ENCODE data around the gene TIE1. TPM values are rescaled to one million over a fixed set of nuclear protein-coding genes. Genes with fewer than 3 reads are reported as not detected.

TIE1 gene
- total RNA-seq, 3 donors from 2014 or later (not counting 1 experiment from before 2014, with no cell fraction given) = 4.5 to 10.7 (median 6.7) TPM

DNA sequence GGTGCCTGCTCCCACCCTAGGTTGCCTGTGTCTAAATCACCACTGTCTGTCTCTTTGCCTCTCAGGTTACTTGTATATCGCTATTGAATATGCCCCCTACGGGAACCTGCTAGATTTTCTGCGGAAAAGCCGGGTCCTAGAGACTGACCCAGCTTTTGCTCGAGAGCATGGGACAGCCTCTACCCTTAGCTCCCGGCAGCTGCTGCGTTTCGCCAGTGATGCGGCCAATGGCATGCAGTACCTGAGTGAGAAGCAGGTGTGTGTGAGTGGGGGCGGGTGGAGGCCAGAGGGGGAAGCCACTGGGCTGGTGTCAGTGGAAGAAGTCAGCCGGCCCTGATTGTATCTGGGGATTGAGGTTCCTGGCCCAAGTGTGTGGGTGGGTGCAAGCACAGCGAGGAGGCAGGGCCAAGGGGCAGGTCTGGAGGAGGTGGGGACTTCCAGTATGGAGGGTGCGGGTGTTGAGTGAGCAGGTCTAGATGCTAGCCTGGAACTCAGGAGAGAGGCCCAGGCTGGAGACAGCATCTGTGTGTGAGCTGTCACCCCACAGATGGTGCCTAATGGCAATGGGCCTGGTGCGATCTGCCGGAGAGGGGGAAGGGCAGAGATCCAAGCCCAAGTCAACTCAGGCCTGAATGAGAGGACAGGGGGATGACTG lies 17.2 kb downstream of the TIE1 start:
- no peak overlapping the region for H3K27ac ChIP-seq (ENCODE audit: low read length)
- intact Hi-C loops (cut with micrococcal nuclease) = no loop called here
- 90% methylated on average over 15 of the region's 15 CpGs for WGBS (ENCODE audit: insufficient coverage)
- Mint-ChIP-seq H3K4me3 (no peak overlapping the region), H3K27ac (no peak overlapping the region), H3K27me3 (ENCODE audit: low read depth in 2 of 2) (no peaks in the 10 kb centered on the region), H3K36me3 (no peaks in the 10 kb centered on the region), H3K9me3 (no peaks in the 10 kb centered on the region), H3K4me1 (peaks cover 0 to 12% of the 10 kb centered on the region in 2 donors)
- H3K9me3 ChIP-seq (ENCODE audit: control insufficient read depth, insufficient read depth, low read length) = no peaks in the 10 kb centered on the region
- H3K27me3 ChIP-seq (ENCODE audit: control insufficient read depth, insufficient read depth, low read length) = no peaks in the 10 kb centered on the region
- DNase-seq (no peak), ATAC-seq (no peak)
- TF ChIP-seq, protein P1, sequence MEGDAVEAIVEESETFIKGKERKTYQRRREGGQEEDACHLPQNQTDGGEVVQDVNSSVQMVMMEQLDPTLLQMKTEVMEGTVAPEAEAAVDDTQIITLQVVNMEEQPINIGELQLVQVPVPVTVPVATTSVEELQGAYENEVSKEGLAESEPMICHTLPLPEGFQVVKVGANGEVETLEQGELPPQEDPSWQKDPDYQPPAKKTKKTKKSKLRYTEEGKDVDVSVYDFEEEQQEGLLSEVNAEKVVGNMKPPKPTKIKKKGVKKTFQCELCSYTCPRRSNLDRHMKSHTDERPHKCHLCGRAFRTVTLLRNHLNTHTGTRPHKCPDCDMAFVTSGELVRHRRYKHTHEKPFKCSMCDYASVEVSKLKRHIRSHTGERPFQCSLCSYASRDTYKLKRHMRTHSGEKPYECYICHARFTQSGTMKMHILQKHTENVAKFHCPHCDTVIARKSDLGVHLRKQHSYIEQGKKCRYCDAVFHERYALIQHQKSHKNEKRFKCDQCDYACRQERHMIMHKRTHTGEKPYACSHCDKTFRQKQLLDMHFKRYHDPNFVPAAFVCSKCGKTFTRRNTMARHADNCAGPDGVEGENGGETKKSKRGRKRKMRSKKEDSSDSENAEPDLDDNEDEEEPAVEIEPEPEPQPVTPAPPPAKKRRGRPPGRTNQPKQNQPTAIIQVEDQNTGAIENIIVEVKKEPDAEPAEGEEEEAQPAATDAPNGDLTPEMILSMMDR (IDR thresholded peaks at IDR 0.05) = no peak
- H3K36me3 ChIP-seq (ENCODE audit: control insufficient read depth, insufficient read depth, low read length) = no peaks in the 10 kb centered on the region
- H3K4me3 ChIP-seq (ENCODE audit: low read length) = no peak overlapping the region
- H3K4me1 ChIP-seq (ENCODE audit: control insufficient read depth, insufficient read depth, low read length) = no peaks in the 10 kb centered on the region

DNA sequence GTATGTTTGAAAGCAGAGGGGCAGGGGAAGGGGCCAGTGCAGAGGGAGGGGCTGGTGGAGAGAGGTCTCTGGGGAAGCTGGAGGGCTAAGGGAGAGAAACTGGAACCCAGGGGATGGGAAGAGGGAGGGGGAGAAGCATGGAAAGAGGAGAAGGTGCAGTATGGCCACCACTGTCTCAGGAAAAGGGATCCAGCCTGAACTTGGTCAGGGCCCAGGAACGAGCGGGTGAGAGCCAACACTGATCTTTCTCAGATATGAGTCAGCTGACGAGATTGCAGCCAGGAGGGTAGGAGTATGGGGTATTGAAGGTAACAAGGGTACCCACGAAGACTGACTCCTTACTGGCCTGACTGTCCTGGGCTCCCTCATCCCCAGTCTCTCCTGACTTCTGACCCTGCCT lies 18.0 kb downstream of the TIE1 start:
- ATAC-seq = no peak
- Histone ChIP-seq H3K4me1 (ENCODE audit: control insufficient read depth, insufficient read depth, low read length) (no peaks in the 10 kb centered on the region), H3K27me3 (ENCODE audit: control insufficient read depth, insufficient read depth, low read length) (no peaks in the 10 kb centered on the region), H3K27ac (ENCODE audit: low read length) (no peak overlapping the region), H3K9me3 (ENCODE audit: control insufficient read depth, insufficient read depth, low read length) (no peaks in the 10 kb centered on the region), H3K4me3 (ENCODE audit: low read length) (no peak overlapping the region), H3K36me3 (ENCODE audit: control insufficient read depth, insufficient read depth, low read length) (no peaks in the 10 kb centered on the region)
- Mint-ChIP-seq H3K36me3 (no peaks in the 10 kb centered on the region), H3K4me3 (no peak overlapping the region), H3K27ac (no peak overlapping the region), H3K4me1 (peaks cover 0 to 12% of the 10 kb centered on the region in 2 donors), H3K9me3 (no peaks in the 10 kb centered on the region), H3K27me3 (ENCODE audit: low read depth in 2 of 2) (no peaks in the 10 kb centered on the region)
- intact Hi-C loops (cut with micrococcal nuclease) = no loop called here
- WGBS (ENCODE audit: insufficient coverage) = 83% methylated on average over 3 of the region's 4 CpGs
- no peak for DNase-seq
- TF ChIP-seq, protein P1 (IDR thresholded peaks at IDR 0.05) = no peak

DNA sequence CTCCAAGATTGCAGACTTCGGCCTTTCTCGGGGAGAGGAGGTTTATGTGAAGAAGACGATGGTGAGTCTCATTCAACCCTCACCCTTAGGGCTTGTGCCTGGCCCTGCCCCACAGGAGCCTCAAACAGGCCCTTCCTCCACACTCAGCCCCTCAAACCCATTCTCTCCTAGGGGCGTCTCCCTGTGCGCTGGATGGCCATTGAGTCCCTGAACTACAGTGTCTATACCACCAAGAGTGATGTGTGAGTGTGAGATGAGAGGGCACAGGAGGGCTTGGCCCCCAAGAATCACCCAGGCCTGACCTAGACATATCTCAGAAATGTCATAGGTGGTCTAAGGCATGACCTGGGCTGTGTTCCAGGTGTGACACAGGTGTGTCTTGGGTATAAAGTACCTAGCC lies 18.5 kb downstream of the TIE1 start:
- Mint-ChIP-seq H3K36me3 (no peaks in the 10 kb centered on the region), H3K9me3 (no peaks in the 10 kb centered on the region), H3K27ac (no peak overlapping the region), H3K4me1 (peaks cover 3 to 15% of the 10 kb centered on the region in 2 donors), H3K4me3 (no peak overlapping the region), H3K27me3 (ENCODE audit: low read depth in 2 of 2) (no peaks in the 10 kb centered on the region)
- DNase-seq = no peak
- Histone ChIP-seq H3K27ac (ENCODE audit: low read length) (no peak overlapping the region), H3K27me3 (ENCODE audit: control insufficient read depth, insufficient read depth, low read length) (no peaks in the 10 kb centered on the region), H3K36me3 (ENCODE audit: control insufficient read depth, insufficient read depth, low read length) (no peaks in the 10 kb centered on the region), H3K9me3 (ENCODE audit: control insufficient read depth, insufficient read depth, low read length) (no peaks in the 10 kb centered on the region), H3K4me1 (ENCODE audit: control insufficient read depth, insufficient read depth, low read length) (no peaks in the 10 kb centered on the region), H3K4me3 (ENCODE audit: low read length) (no peak overlapping the region)
- ATAC-seq = no peak
- no CpG with 5 or more reads among the region's 5 CpGs for WGBS (ENCODE audit: insufficient coverage)
- TF ChIP-seq, protein P1 (IDR thresholded peaks at IDR 0.05) = no peak
- intact Hi-C loops (cut with micrococcal nuclease) = no loop called here

DNA sequence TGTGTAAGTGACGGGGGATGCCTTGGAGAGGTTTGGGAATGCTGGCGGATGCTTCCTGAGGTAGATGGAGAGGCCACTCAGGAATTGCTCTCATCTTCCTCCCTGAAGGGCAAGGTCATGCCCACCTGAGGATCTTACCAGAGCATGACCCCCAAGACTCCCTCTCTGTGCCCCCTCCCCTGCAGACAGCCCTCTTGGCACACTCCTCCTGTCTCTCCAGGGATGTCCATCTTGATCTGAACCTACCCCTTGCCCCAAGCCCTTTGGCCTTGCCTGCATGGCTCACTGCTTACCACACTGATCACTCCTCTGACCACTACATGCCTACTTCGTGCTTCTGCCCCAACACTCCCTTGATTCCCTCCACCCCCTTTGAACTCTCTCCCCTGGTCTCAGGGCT lies 19.0 kb downstream of the TIE1 start:
- H3K4me3 Mint-ChIP-seq = no peak overlapping the region
- WGBS (ENCODE audit: insufficient coverage) = 87% methylated on average over 2 of the region's 3 CpGs
- no peak overlapping the region for H3K27ac Mint-ChIP-seq
- intact Hi-C loops (cut with micrococcal nuclease) = no loop called here
- no peaks in the 10 kb centered on the region for H3K36me3 ChIP-seq (ENCODE audit: control insufficient read depth, insufficient read depth, low read length)
- TF ChIP-seq, protein P1 (IDR thresholded peaks at IDR 0.05) = no peak
- no peaks in the 10 kb centered on the region for H3K9me3 ChIP-seq (ENCODE audit: control insufficient read depth, insufficient read depth, low read length)
- ATAC-seq (no peak), DNase-seq (no peak)
- H3K27ac ChIP-seq (ENCODE audit: low read length) = no peak overlapping the region
- no peak overlapping the region for H3K4me3 ChIP-seq (ENCODE audit: low read length)
- H3K9me3 Mint-ChIP-seq = no peaks in the 10 kb centered on the region
- no peaks in the 10 kb centered on the region for H3K27me3 ChIP-seq (ENCODE audit: control insufficient read depth, insufficient read depth, low read length)
- peaks cover 4% of the 10 kb centered on the region for H3K36me3 Mint-ChIP-seq
- H3K27me3 Mint-ChIP-seq (ENCODE audit: low read depth in 2 of 2) = no peaks in the 10 kb centered on the region
- peaks cover 8 to 20% of the 10 kb centered on the region in 2 donors for H3K4me1 Mint-ChIP-seq
- no peaks in the 10 kb centered on the region for H3K4me1 ChIP-seq (ENCODE audit: control insufficient read depth, insufficient read depth, low read length)

Measured in natural killer cell (primary cell).